ENCODE data around the gene CSK.
A peak's percentile ranks its signal among the peaks of the same experiment; 100 is the strongest.

CSK gene

DNA sequence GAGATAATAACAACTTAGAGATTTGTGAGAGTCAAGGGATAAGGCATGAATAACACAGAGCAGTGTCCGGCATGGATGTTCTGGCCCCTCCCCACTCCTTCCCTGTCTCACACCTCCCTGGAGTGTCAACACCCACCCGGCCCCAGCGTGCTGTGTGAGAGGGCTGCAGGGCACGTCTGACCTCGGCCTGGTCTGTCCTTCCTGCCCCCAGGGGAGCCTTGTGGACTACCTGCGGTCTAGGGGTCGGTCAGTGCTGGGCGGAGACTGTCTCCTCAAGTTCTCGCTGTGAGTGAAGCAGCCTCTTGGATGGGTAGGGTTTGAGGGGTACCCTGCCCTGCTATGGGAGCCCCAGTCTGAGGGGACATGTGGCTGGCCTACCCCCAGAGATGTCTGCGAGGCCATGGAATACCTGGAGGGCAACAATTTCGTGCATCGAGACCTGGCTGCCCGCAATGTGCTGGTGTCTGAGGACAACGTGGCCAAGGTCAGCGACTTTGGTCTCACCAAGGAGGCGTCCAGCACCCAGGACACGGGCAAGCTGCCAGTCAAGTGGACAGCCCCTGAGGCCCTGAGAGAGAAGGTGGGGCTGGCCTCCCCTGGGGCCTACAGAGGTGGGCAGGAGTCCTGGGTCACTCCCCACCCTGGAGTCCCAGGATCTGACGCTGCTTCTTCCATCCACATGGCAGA is 19.6 kb downstream of the CSK start:
- DNase-seq (ENCODE audit: low spot score) = no peak

- no peak for DNase-seq (ENCODE audit: low spot score)
Measured at GRCh38 chr15:74802290-74802689, 20.4 kb downstream of the CSK start.

DNA sequence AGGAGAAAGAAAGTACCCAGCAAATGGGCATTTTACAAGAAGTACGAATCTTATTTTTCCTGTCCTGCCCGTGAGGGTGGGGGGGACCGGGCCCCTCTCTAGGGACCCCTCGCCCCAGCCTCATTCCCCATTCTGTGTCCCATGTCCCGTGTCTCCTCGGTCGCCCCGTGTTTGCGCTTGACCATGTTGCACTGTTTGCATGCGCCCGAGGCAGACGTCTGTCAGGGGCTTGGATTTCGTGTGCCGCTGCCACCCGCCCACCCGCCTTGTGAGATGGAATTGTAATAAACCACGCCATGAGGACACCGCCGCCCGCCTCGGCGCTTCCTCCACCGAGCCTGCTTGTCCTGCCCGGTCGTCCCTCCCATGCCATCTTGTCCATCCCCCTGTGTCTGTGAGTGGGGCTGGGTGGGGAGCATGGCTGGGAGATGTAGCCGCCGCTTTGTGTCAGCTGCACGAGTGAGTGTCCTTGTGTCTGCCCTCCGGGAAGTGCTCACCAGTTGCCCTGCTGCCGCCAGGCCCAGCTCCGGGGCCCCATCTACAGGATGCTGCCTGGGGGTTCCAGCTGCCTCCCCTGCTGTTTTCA is 21.1 kb downstream of the CSK start:
- DNase-seq (ENCODE audit: low spot score) = no peak

- no peak for DNase-seq (ENCODE audit: low spot score)
Measured at GRCh38 chr15:74804935-74805334, 23.1 kb downstream of the CSK start.

GRCh38 chr15:74807282-74807681 is 25.4 kb downstream of the CSK start:
- no peak for DNase-seq (ENCODE audit: low spot score)

DNA sequence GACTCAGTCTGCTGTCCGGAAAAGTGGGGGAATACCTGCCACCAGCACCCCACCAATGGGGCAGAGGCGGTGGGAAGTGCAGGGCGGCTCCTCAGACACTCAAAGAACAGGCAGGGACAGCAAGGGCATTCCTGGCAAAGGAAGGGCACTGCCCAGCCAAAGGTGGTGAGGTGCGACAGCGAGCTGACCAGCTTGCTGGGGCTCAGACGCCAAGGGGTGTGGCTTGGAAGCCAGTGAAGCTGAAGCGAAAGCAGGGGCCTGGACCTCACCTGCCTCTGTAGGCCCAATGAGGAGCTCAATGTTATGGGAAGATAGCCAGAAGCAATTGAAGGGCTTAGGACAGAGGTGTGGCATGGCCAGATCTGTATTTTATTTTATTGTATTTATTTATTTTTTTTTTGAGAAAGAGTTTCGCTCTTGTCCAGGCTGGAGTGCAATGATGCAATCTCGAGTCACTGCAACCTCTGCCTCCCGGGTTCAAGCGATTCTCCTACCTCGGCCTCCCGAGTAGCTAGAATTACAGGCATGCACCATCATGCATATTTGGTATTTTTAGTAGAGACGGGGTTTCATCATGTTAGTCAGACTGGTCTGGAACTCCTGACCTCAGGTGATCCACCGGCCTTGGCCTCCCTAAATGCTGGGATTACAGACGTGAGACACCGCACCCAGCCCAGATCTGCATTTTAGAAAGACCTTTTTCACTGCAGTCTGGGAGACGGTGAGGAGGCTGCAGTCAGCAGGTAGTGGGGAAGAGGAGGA is 26.4 kb downstream of the CSK start:
- no peak for DNase-seq (ENCODE audit: low spot score)

DNA sequence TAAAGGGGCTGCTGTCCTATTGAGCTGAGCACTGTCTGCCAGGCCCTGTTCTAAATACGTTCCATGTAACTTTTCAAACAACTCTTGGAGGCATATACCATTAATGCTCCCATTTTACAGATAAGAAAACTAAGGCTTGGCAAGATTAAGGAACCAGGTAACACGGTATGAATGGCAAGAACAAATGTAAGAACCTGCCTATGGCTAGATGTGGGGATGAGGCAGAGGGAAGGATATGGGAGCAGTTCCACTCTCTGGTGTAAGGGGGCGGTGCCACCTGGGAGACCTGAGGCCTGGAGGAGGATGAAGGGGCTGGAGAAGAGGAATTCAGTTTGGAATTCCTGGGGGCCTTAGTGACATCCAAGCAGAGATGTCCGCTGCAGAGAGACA is 27.0 kb downstream of the CSK start:
- no peak for DNase-seq (ENCODE audit: low spot score)

- DNase-seq (ENCODE audit: low spot score) = no peak
Measured at GRCh38 chr15:74809242-74809641, 27.4 kb downstream of the CSK start.

DNA sequence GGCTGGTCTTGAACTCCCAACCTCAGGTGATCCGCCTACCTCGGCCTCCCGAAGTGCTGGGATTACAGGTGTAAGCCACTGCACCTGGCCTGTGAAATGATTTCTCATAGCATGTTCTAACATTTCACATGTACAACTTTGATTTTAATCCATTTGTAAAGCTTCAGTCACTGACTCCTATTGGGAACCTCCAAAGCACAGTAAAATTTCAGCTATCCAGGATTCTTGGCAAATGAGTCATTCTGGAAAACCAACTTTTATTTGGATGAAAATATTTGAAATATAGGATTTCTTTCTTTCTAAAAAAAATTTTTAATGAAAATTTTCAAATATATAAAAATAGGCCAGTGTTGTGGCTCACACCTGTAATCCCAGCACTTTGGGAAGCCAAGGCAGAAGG is 28.1 kb downstream of the CSK start:
- no peak for DNase-seq (ENCODE audit: low spot score)

GRCh38 chr15:74812533-74812932 is 30.7 kb downstream of the CSK start, which contains the start of gene LMAN1L:
Gene LMAN1L (plus strand): TSS chr15:74812835. CDS start chr15:74812855, 20 bp downstream.
- DNase-seq (ENCODE audit: low spot score) = no peak

GRCh38 chr15:74815121-74815934 is 33.4 kb downstream of the CSK start:
- no peak for DNase-seq (ENCODE audit: low spot score)

DNA sequence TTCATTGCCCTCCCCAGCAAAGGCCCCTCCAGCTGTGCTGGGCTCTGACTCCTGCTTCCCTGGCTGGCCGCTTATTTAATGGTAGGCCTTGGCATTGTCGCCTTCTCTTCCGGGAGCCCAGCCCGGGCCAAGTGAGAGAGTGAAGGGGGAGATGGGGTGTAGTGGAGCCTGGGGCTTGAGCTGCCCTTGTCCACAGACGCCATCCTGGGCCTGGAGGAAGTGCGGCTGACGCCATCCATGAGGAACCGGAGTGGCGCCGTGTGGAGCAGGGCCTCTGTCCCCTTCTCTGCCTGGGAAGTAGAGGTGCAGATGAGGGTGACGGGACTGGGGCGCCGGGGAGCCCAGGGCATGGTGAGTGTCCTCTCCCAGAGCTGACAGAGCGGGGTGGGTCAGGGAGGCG is 34.1 kb downstream of the CSK start:
- DNase-seq (ENCODE audit: low spot score) = no peak

GRCh38 chr15:74816624-74817369 is 34.9 kb downstream of the CSK start:
- peak; percentile 12 for DNase-seq (ENCODE audit: low spot score)

DNA sequence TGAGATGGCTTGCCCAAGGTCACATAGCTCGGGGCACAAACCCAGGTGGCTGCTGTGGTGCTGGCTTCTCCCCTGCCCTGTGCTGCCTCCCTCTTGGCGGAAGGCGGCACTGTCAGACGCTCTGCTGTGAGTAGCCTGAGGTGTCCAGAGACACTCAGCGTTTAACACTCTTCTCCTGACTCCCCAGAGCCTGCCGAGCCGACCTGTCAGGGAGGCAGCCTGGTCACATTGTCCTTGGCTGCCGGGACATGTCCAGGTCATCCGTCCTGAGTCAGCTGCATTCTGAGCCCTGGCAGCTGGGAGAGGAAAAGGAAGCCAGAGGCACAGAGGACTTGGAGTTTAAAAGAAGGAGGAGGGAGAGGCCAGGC is 35.5 kb downstream of the CSK start:
- peak; percentile 73 for DNase-seq (ENCODE audit: low spot score)

DNA sequence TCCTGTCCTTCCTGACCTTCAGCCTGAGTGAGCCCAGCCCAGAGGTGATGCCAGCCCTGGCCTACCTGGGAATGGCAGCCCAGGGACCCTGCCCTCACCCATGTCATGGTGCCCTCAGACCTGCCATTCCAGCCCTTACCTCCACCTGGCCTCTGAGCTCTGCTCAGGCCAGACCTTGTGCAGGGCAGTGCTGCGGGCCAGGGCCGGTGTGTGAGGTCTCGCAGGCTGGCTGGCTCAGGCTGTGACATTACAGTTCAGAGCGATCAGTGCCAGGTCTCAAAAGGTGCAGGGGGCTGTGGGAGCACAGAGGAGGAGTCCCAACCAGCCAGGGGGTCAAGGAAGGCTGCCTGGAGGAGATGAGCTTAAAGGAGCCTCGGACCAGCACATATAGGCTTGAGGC is 38.2 kb downstream of the CSK start:
- DNase-seq (ENCODE audit: low spot score) = no peak

DNA sequence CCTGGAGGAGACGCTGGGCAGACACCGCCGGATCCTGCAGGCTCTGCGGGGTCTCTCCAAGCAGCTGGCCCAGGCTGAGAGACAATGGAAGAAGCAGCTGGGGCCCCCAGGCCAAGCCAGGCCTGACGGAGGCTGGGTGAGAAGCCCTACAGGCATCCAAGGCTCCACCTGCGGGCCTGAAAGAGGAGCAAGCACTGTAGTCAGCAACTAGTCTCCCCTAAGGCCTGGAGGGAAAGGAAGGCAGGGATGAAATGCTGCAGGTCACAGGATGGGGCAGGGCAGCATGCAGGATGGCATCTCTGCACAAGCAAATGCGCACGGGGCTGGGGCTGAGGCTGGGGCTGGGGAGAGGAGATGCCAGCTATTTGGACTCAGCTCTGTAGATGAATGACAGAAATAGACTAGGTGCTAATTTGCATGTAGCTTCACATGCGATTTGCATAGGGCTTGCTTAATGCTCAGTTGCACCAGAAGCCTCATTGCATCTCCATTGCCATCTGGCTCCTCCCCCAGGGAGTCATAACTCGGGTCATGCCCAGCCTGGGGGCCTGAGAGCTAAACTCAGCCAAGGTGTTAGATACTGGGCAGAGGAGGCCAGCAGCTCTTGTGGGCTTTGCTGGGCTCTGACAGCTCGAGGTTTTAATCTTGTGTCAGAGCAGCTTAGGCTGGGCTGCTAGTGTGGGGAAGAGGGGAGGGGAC is 39.4 kb downstream of the CSK start:
- no peak for DNase-seq (ENCODE audit: low spot score)

DNA sequence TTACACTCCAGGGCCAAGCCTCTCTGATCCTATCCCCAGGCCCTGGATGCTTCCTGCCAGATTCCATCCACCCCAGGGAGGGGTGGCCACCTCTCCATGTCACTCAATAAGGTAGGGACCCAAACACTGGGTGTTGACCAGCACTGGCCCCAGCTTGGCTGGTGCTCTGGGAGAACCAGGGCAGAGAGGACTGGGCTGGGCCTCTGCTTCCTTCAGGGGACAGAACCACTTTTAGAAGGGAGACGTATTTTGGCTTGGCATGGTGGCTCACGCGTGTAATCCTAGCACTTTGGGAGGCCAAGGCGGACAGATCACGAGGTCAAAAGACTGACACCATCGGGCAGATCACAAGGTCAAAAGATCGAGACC is 39.9 kb downstream of the CSK start:
- DNase-seq (ENCODE audit: low spot score) = no peak

DNA sequence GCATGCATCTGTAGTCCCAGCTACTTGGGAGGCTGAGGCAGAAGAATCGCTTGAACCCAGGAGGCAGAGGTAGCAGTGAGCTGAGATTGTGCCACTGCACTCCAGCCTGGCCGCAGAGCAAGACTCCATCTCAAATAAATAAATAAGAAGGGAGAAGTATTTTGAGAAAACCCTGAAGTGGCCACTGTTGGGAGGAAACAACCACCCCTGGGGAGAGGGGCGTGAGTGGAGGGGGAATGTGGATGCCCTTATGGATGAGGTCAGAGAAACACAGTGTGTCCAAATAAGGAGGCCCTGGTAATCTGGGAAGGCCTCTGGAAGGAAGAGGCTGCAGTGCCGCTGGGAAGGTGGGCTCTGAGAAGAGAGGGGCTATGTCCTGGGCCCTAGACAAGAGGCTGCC is 40.4 kb downstream of the CSK start:
- no peak for DNase-seq (ENCODE audit: low spot score)

DNA sequence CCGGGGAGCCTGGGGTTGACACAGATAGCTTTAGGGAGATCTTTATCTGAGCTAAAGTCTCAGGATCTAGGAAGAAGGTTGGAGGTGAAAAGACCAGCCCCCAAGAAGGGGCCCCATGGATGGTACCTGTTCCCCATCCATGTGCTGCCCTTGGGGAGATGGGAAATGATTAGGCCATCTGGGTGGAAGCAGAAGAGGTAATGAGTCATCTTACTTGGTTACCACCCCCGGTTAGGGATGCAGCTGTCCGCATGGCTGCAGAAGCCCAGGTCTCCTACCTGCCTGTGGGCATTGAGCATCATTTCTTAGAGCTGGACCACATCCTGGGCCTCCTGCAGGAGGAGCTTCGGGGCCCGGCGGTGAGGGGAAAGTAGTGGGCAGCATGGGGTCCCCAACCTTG is 41.4 kb downstream of the CSK start:
- no peak for DNase-seq (ENCODE audit: low spot score)

- no peak for DNase-seq (ENCODE audit: low spot score)
Measured at GRCh38 chr15:74824976-74825375, 43.1 kb downstream of the CSK start.

- no peak for DNase-seq (ENCODE audit: low spot score)
Measured at GRCh38 chr15:74825866-74826265, 44.0 kb downstream of the CSK start.
